DND-41 (cell line): ENCODE data around the gene NF2.

Experiments used
- EZH2 ChIP-seq: IDR thresholded peaks from 3 replicates; pipeline ENCODE4 v1.6.1; 2012; ENCODE audit warnings: borderline replicate concordance, low read depth, mild to moderate bottlenecking, moderate library complexity, low read length, inconsistent platforms; ENCODE audit not compliant: severe bottlenecking
- TF ChIP-seq, protein P1 (sequence below): IDR thresholded peaks from 2 replicates; pipeline ENCODE4 v1.5.1; 2012; ENCODE audit warnings: borderline replicate concordance, low read length, moderate library complexity, mild to moderate bottlenecking; ENCODE audit not compliant: poor library complexity, severe bottlenecking; ENCODE audit errors: extremely low read depth

DNA sequence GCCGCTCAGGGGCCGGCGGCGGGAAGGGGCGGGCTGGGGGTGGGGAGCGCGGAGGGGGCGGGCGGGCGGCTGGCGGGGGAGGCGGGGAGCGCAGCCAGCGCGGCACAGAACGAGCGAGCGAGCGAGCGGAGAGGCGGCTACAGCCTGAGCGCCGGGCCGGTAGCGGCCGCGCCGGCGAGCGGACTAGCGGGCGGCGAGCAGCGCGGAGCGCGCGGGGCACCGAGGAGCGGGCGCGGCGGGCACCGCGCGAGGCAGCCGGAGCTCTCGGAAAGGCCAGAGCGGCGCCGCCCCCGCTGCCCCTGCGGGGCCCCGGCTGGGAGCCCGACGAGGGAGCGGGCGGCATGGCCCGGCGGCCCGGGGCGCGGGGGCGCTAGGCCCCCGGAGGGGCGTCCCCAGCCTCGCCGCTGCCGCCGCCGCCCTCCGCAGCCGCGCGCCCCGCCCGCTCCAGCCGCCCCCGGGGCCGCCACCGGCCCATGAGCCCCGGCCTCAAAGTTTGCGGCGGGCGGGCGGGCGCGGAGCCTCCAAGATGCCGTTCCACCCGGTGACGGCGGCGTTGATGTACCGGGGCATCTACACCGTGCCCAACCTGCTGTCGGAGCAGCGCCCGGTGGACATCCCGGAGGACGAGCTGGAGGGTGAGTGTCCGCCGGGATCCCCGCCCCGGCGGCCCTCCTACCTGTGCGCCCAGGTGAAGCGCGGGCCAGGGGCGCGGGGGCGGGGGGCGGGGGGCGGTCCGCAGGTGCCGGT, 116.6 kb downstream of the NF2 start, which contains the start of gene CABP7:
- no peak for TF ChIP-seq EZH2
- TF ChIP-seq, protein P1, sequence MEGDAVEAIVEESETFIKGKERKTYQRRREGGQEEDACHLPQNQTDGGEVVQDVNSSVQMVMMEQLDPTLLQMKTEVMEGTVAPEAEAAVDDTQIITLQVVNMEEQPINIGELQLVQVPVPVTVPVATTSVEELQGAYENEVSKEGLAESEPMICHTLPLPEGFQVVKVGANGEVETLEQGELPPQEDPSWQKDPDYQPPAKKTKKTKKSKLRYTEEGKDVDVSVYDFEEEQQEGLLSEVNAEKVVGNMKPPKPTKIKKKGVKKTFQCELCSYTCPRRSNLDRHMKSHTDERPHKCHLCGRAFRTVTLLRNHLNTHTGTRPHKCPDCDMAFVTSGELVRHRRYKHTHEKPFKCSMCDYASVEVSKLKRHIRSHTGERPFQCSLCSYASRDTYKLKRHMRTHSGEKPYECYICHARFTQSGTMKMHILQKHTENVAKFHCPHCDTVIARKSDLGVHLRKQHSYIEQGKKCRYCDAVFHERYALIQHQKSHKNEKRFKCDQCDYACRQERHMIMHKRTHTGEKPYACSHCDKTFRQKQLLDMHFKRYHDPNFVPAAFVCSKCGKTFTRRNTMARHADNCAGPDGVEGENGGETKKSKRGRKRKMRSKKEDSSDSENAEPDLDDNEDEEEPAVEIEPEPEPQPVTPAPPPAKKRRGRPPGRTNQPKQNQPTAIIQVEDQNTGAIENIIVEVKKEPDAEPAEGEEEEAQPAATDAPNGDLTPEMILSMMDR, result no peak
